Ishikawa (cell line): ENCODE results near the gene DSCAML1.

Experiments used
- CEBPB ChIP-seq: IDR thresholded peaks from 2 replicates; pipeline ENCODE4 v1.6.1; 2012
- CREB1 ChIP-seq: IDR thresholded peaks from 2 replicates; pipeline ENCODE4 v1.6.1; 2012; ENCODE audit warnings: low read depth
- EGR1 ChIP-seq: IDR thresholded peaks from 2 replicates; pipeline ENCODE4 v1.6.1; 2012
- EP300 ChIP-seq: IDR thresholded peaks from 2 replicates; pipeline ENCODE4 v1.6.1; 2012; ENCODE audit warnings: borderline replicate concordance
- FOXM1 ChIP-seq: IDR thresholded peaks from 2 replicates; pipeline ENCODE4 v1.6.1; 2012; ENCODE audit warnings: low read depth, borderline replicate concordance
- NFIC ChIP-seq: IDR thresholded peaks from 2 replicates; pipeline ENCODE4 v1.6.1; 2012
- RAD21 ChIP-seq: IDR thresholded peaks from 2 replicates; pipeline ENCODE4 v1.6.1; 2012; ENCODE audit warnings: low read depth
- REST ChIP-seq: IDR thresholded peaks from 2 replicates; pipeline ENCODE4 v1.6.1; 2012; ENCODE audit warnings: low read depth, mild to moderate bottlenecking
- TAF1 ChIP-seq: IDR thresholded peaks from 2 replicates; pipeline ENCODE4 v1.6.1; 2012; ENCODE audit warnings: low read depth, mild to moderate bottlenecking
- TCF12 ChIP-seq: IDR thresholded peaks from 2 replicates; pipeline ENCODE4 v1.6.1; 2012; ENCODE audit warnings: low read depth
- TEAD4 ChIP-seq: IDR thresholded peaks from 2 replicates; pipeline ENCODE4 v1.6.1; 2012
- USF1 ChIP-seq: IDR thresholded peaks from 2 replicates; pipeline ENCODE4 v1.6.1; 2012
- YY1 ChIP-seq: IDR thresholded peaks from 2 replicates; pipeline ENCODE4 v1.6.1; 2012; ENCODE audit warnings: low read depth
- ZBTB7A ChIP-seq: IDR thresholded peaks from 2 replicates; pipeline ENCODE4 v1.6.1; 2012; ENCODE audit warnings: low read depth
- TF ChIP-seq, protein P1 (sequence below): IDR thresholded peaks from 2 replicates; pipeline ENCODE4 v1.6.1; 2012

Gene DSCAML1

DNA sequence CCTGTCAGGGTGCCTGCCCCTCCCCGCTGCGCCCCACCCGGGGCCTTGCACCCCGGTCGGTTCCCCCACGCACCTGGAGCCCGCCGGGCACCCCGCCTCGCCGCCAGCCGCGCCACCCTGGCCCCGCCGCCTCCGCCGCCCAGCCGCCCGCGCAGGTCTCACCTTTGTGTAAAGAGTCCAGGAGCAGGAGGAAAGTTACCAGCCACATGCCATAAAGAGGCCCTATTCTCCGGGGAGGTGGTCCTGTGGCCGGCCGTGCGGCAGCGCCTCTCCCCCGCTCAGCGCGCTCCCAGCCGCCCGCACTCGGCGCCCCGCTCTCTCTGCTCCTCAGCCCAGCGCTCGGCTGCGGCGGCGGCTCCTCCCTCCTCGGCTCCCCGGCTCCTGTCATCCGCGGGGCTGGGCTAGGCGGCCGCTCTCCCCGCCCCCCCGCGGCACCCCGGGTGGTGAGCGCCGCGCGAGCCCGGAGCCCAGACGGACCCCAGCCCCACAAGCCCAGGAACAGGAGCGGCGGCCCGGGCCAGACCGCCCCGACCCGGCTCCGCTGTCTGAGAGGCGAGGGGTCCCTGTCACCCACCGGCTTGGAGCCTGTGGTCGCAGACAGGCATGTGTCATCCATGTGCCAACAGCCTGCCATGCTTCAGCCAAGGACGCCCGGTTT lies at the start of gene DSCAML1:
Gene DSCAML1, minus strand, starts transcription at position 345 of the 658 bp plus-strand sequence. Its CDS starts 137 bp downstream, at position 208.
- TF ChIP-seq TAF1 (no peak), CREB1 (no peak), CEBPB (no peak), EP300 (no peak)

GRCh38 chr11:117843666-117844484 lies 46.9 kb upstream of the DSCAML1 start:
- TF ChIP-seq TCF12 (no peak), CREB1 (no peak), YY1 (no peak), ZBTB7A (no peak), RAD21 (peak; percentile 96), NFIC (no peak)
- TF ChIP-seq, protein P1, sequence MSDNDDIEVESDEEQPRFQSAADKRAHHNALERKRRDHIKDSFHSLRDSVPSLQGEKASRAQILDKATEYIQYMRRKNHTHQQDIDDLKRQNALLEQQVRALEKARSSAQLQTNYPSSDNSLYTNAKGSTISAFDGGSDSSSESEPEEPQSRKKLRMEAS, result no peak

DNA sequence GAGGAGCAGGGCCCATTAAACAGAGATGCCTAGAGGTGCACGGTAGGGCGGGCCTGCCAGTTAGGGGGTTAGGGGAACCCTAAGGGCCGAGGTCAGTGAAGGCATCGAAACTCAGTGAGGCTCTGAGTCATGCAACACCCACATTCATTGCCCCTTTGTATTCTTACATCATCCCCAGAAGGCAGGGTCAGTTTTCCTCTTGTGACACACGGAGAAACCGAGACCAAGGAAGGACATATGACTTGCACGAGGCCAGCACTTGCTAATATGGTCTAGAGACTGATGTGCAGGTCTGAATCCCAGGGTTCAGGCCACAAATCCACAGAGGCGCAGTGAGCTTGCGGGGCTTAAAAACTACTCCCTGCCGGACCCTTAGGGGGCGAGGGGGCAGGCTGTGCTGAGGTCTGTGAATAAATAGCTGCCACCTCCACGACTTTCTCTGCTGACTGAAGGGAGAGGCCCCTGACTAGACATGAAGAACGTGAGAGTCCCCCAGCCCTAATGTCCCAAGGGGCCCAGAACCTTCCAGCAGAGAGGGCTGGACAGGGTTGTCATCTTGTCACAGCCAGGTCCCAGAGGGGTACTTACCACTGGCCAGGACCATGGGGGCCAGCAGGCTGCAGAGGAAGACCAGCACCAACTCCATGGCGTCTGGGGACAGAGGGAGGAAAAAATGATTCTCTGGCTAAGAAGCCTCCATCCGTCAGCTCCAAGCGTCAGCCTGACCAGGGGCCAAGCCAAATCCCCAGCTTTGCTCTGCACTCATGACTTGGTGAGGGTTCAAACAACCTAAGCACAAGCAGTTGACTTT lies 45.3 kb upstream of the DSCAML1 start:
- TF ChIP-seq CREB1 (no peak), EGR1 (no peak), ZBTB7A (no peak), FOXM1 (no peak), EP300 (no peak), NFIC (no peak), RAD21 (no peak), TEAD4 (no peak), USF1 (no peak), REST (no peak), CEBPB (no peak), TCF12 (no peak), TAF1 (no peak), YY1 (no peak)
- TF ChIP-seq, protein P1, result no peak

- TF ChIP-seq CEBPB (no peak), USF1 (no peak), REST (no peak), TCF12 (no peak), TAF1 (no peak), ZBTB7A (no peak), EP300 (no peak), EGR1 (no peak), CREB1 (no peak)
Observed at GRCh38 chr11:117841551-117842031, 44.6 kb upstream of the DSCAML1 start.

GRCh38 chr11:117840881-117841550 lies 44.0 kb upstream of the DSCAML1 start:
- TF ChIP-seq CEBPB, result no peak
